Nephron progenitor cell (in vitro differentiated cells): ENCODE data around the gene ATF7.

Experiments used
- DNase-seq: peaks from one replicate; pipeline ENCODE4 v3.0.0; 2021
- H3K27ac Mint-ChIP-seq: 2 replicates; pipeline ENCODE4 v1.8.0; 2021; ENCODE audit warnings: mild to moderate bottlenecking, moderate library complexity, mixed read lengths
- H3K27me3 Mint-ChIP-seq: 2 replicates; pipeline ENCODE4 v1.8.0; 2021; ENCODE audit warnings: mild to moderate bottlenecking, low read depth, mixed read lengths; ENCODE audit not compliant: poor library complexity
- H3K36me3 Mint-ChIP-seq: 2 replicates; pipeline ENCODE4 v1.8.0; 2021; ENCODE audit warnings: low read depth, mixed read lengths
- H3K4me1 Mint-ChIP-seq: 2 replicates; pipeline ENCODE4 v1.8.0; 2021; ENCODE audit warnings: mixed read lengths
- H3K4me3 Mint-ChIP-seq: 2 replicates; pipeline ENCODE4 v1.8.0; 2021; ENCODE audit warnings: mild to moderate bottlenecking, moderate library complexity, mixed read lengths
- H3K9me3 Mint-ChIP-seq: 2 replicates; pipeline ENCODE4 v1.8.0; 2021; ENCODE audit warnings: mild to moderate bottlenecking, moderate library complexity, mixed read lengths
- TF ChIP-seq, protein P1 (sequence below): fragments of 200-600 bp; sonication (generic); IDR thresholded peaks from 2 replicates; pipeline ENCODE4 v1.5.0; 2021; ENCODE audit warnings: antibody characterized with exemption

Gene ATF7

DNA sequence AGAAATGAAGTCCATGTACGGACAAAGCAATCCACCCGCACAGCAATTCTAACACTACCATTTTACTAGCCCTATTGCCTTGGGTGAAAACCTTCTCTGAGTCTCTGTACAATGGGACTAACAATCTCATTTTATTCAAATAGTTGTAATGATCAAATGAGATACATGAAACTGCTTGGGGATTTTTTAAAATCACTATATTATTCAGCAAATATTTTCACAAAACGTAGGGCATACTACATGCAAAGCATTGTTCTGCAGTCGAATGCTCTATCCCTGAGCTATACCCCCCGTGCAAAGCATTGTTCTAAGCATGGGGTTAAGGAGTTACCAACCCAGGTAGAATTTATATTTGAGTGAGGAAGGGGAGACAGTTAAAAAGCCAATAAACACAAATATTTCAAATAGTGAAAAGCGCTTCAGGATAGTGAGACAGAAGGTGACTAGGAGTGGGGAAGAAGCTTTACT is 554 bp upstream of the ATF7 start:
- no peak for DNase-seq
- Mint-ChIP-seq H3K4me3 (peak overlapping the region; percentile 96), H3K27me3 (peaks cover 7% of the 10 kb centered on the region), H3K36me3 (peaks cover 8% of the 10 kb centered on the region), H3K9me3 (peaks cover 8% of the 10 kb centered on the region), H3K4me1 (peaks cover 45% of the 10 kb centered on the region), H3K27ac (no peak overlapping the region)
- TF ChIP-seq, protein P1, sequence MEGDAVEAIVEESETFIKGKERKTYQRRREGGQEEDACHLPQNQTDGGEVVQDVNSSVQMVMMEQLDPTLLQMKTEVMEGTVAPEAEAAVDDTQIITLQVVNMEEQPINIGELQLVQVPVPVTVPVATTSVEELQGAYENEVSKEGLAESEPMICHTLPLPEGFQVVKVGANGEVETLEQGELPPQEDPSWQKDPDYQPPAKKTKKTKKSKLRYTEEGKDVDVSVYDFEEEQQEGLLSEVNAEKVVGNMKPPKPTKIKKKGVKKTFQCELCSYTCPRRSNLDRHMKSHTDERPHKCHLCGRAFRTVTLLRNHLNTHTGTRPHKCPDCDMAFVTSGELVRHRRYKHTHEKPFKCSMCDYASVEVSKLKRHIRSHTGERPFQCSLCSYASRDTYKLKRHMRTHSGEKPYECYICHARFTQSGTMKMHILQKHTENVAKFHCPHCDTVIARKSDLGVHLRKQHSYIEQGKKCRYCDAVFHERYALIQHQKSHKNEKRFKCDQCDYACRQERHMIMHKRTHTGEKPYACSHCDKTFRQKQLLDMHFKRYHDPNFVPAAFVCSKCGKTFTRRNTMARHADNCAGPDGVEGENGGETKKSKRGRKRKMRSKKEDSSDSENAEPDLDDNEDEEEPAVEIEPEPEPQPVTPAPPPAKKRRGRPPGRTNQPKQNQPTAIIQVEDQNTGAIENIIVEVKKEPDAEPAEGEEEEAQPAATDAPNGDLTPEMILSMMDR = no peak

DNA sequence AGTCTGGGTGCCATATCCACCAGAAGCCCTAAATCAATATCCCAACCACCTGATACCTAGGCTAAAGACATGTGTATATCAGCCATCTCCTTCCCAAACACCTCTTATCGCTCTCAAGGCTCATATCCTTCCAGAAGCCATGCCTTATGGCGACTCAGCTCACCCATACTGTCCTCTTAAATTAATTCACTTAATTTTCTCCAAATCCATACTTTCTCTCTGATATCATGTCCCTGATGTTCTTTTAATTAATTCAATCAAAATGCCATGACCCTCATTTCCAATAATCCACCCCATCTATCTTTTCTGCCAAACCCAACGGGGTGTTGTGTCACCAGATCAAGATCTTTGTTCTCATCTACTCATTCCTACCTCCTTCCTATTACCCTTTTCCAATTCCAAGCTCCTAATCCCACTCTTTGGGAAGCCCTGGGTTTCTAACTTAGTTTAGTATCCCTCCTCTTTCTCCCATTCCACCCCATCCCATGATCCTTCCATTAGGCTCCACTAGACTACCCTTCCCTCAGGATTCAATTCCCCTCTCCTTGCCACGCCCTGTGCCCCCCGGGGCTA is 723 bp downstream of the ATF7 start:
- Mint-ChIP-seq H3K4me1 (peaks cover 51% of the 10 kb centered on the region), H3K9me3 (no peaks in the 10 kb centered on the region), H3K36me3 (peaks cover 15% of the 10 kb centered on the region), H3K27ac (peak overlapping the region; percentile 29), H3K27me3 (peaks cover 4% of the 10 kb centered on the region), H3K4me3 (peak overlapping the region; percentile 96)
- DNase-seq = no peak
- TF ChIP-seq, protein P1 = no peak

DNA sequence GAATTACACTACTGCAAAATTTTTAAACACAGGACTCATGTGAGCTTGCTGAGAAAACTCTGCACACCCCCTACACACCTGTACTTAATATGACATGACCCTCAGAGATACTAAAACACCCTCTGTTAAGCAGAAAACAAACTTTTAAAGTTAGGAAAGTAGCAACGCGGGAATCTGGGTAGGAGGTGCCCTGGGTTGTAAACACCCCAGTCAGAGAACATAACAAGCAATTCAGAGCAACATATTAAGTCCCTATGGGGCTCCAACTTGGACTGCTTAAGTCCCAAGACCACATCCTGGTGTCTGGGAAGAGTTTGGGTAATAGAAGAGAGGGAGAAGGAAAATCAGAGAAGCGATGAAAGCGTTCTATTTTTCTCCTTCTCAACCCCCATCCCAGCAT is 1.2 kb downstream of the ATF7 start:
- Mint-ChIP-seq H3K4me3 (peak overlapping the region; percentile 96), H3K9me3 (no peaks in the 10 kb centered on the region), H3K27ac (no peak overlapping the region), H3K36me3 (peaks cover 15% of the 10 kb centered on the region), H3K27me3 (peaks cover 4% of the 10 kb centered on the region), H3K4me1 (peaks cover 51% of the 10 kb centered on the region)
- TF ChIP-seq, protein P1 = no peak
- no peak for DNase-seq

DNA sequence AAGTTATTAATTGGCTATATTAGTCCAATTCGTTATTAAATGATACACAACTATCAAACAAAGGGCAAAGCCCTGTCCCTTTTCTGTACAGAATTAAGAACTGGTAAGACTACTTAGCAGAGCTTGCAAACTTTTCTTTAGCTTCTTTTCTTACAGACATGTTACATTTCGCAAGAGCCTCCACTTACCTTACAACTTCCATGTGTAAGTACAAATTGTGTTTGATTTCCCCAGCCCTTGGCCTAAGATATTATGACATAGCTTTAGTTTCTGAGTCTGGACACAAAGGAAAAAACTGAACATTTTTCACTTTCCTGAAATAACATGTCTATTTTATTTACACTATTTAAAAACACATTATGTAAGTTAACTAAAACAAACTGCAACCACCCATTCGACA is 1.7 kb downstream of the ATF7 start:
- Mint-ChIP-seq H3K9me3 (no peaks in the 10 kb centered on the region), H3K4me1 (peaks cover 51% of the 10 kb centered on the region), H3K27me3 (peaks cover 4% of the 10 kb centered on the region), H3K4me3 (peak overlapping the region; percentile 96), H3K27ac (no peak overlapping the region), H3K36me3 (peaks cover 15% of the 10 kb centered on the region)
- DNase-seq = no peak
- TF ChIP-seq, protein P1 = no peak

DNA sequence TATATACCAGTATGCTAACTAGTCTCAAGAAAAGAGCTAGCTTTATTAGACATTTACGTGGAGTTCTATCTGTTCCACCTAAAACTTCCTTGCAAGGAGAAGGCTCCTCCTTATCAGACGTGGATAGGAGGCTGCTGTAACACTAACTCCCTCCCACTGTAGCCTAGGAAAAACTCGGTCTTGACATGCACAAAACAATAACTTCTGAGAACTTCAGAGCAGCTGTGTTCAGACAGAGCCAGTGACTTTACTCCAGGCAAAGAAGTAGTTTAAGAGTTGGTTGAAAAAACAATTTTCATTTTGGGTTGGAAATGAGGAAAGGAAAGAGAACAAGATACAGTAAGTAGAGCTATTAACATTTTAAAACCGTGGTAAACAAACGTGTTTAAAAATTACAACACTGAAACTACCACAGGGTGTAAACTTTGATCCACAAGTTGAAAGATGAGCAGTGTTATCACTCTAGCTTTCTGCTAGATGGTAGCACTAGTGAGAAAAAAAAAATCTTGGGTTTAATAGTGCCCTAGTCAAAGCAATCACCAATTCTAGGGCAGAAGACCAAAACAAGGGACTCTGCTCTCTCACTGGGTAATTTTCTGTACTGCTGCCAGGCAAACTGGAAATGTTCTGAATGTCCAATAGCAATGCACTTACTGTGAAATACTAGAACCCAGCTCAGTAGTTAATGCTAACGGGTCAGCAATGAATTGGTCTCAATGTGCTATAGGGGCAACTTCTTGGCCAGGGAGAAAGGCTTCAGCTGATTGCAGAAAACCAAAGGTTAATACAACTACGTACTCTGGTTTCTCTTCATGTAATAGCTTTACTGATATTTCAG is 2.4 kb downstream of the ATF7 start:
- peak overlapping the region; percentile 96 for H3K4me3 Mint-ChIP-seq
- H3K4me1 Mint-ChIP-seq = peaks cover 51% of the 10 kb centered on the region
- TF ChIP-seq, protein P1 = no peak
- H3K36me3 Mint-ChIP-seq = peaks cover 15% of the 10 kb centered on the region
- DNase-seq = no peak
- H3K27me3 Mint-ChIP-seq = peaks cover 4% of the 10 kb centered on the region
- H3K9me3 Mint-ChIP-seq = no peaks in the 10 kb centered on the region
- peak overlapping the region; percentile 29 for H3K27ac Mint-ChIP-seq
